Measurements from ENCODE around the gene CRYM.

Gene CRYM

DNA sequence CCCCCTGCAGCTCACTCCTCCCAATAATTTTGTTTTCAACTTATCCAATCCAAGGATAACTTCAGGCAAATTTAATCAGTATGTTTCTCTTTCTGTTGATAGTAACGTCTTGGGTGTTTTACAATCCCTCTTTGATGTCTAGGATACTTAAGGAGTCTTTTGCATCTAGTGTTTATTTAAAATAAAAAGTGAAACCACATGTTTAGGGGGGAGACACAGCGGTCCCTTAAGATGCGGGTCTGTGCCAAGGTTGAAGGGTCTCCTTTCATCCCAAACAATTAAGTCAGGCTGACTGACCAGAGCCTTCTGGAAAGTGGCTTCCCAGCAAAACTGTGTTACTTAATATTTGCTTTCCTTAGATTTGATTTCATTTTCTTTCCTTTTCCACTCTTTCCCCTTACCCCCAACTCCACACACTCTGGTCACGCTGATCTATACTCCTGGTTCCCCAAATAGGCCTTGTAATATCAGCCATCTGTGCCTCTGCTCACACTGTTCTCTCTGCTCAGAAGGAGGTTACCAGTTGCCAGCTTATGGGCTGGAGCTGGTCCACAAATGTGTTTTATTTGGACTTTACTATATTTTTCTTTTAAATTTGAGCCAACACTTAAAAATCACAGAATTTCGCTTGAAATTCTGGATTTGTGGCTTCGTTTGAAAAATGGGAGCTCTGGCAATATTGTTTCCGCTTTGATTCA lies 33.4 kb downstream of the CRYM start:
- Histone ChIP-seq H3K4me3 (ENCODE audit: low read depth, low read length) (no peak overlapping the region), H3K9me3 (ENCODE audit: control insufficient read depth, insufficient read depth, low read depth, low read length) (no peaks in the 10 kb centered on the region), H3K36me3 (ENCODE audit: control insufficient read depth in 2 of 2, insufficient read depth in 1 of 2, low read length in 2 of 2) (no peaks in the 10 kb centered on the region), H3K4me1 (ENCODE audit: control insufficient read depth, insufficient read depth, low read length) (no peaks in the 10 kb centered on the region), H3K27ac (ENCODE audit: extremely low read depth, low read depth, low read length) (no peak overlapping the region)
- ChIA-PET CTCF (interaction anchor here (0.6 kb wide), 1 partner anchor 857 kb away, joined by 4 read pairs; no protein-coding TSS in a partner anchor), POLR2A (no interaction called here)
- no peak for TF ChIP-seq ZNF24 (tag by site-specific recombination; IDR thresholded peaks at IDR 0.05)

DNA sequence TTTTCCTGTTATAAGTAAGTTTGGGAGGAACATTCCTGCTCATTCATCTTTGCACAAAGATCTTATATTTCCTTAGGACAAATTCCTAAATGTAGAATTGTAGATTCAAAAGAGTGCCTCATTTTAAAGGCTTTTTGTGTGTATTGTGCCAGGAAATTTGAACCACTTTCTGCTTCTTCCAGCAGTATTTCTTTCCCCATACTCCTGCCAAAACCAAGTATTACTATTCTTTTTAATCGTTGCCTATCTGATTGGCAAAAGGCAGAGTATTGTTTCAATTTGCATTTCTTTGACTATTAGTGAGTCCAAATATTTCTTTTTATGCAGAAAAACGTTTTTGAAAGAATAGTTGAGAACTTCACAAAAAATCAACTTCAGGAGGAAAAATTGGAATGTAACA lies 35.3 kb downstream of the CRYM start:
- H3K9me3 ChIP-seq (ENCODE audit: control insufficient read depth, insufficient read depth, low read depth, low read length): no peaks in the 10 kb centered on the region
- H3K4me1 ChIP-seq (ENCODE audit: control insufficient read depth, insufficient read depth, low read length): no peaks in the 10 kb centered on the region
- ChIA-PET POLR2A (no interaction called here), CTCF (interaction anchor here (0.6 to 0.7 kb wide), 3 partner anchors 46 to 1394 kb away, joined by 3 to 4 read pairs (median 3); no protein-coding TSS in a partner anchor)
- no peaks in the 10 kb centered on the region for H3K36me3 ChIP-seq (ENCODE audit: control insufficient read depth in 2 of 2, insufficient read depth in 1 of 2, low read length in 2 of 2)
- no peak overlapping the region for H3K27ac ChIP-seq (ENCODE audit: extremely low read depth, low read depth, low read length)
- TF ChIP-seq BCL11A (tag by site-specific recombination; IDR thresholded peaks at IDR 0.05; ENCODE audit: low read depth): no peak
- TF ChIP-seq, protein P1, sequence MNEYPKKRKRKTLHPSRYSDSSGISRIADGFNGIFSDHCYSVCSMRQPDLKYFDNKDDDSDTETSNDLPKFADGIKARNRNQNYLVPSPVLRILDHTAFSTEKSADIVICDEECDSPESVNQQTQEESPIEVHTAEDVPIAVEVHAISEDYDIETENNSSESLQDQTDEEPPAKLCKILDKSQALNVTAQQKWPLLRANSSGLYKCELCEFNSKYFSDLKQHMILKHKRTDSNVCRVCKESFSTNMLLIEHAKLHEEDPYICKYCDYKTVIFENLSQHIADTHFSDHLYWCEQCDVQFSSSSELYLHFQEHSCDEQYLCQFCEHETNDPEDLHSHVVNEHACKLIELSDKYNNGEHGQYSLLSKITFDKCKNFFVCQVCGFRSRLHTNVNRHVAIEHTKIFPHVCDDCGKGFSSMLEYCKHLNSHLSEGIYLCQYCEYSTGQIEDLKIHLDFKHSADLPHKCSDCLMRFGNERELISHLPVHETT (tag by site-specific recombination; IDR thresholded peaks at IDR 0.05): no peak
- TF ChIP-seq PRDM1 (tag by site-specific recombination; IDR thresholded peaks at IDR 0.05): no peak
- TF ChIP-seq, protein P2, sequence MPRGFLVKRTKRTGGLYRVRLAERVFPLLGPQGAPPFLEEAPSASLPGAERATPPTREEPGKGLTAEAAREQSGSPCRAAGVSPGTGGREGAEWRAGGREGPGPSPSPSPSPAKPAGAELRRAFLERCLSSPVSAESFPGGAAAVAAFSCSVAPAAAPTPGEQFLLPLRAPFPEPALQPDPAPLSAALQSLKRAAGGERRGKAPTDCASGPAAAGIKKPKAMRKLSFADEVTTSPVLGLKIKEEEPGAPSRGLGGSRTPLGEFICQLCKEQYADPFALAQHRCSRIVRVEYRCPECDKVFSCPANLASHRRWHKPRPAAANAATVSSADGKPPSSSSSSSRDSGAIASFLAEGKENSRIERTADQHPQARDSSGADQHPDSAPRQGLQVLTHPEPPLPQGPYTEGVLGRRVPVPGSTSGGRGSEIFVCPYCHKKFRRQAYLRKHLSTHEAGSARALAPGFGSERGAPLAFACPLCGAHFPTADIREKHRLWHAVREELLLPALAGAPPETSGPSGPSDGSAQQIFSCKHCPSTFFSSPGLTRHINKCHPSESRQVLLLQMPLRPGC (tag by site-specific recombination; IDR thresholded peaks at IDR 0.05): no peak
- no peak for TF ChIP-seq ZNF830 (tag by site-specific recombination; IDR thresholded peaks at IDR 0.05; ENCODE audit: low read depth)
- TF ChIP-seq ZEB2 (tag by site-specific recombination; IDR thresholded peaks at IDR 0.05): no peak
- TF ChIP-seq ZFP41 (tag by site-specific recombination; IDR thresholded peaks at IDR 0.05; ENCODE audit: borderline replicate concordance): no peak
- TF ChIP-seq ZNF155 (tag by site-specific recombination; IDR thresholded peaks at IDR 0.05): no peak
- TF ChIP-seq ZFP69B (tag by site-specific recombination; IDR thresholded peaks at IDR 0.05): no peak
- no peak for TF ChIP-seq ZNF157 (tag by site-specific recombination; IDR thresholded peaks at IDR 0.05)
- no peak for TF ChIP-seq ZNF664 (tag by site-specific recombination; IDR thresholded peaks at IDR 0.05)
- TF ChIP-seq ZNF335 (tag by site-specific recombination; conservative IDR thresholded peaks at IDR 0.05): no peak
- no peak for TF ChIP-seq ZNF394 (tag by site-specific recombination; IDR thresholded peaks at IDR 0.05; ENCODE audit: borderline replicate concordance)
- no peak for TF ChIP-seq ZNF169 (tag by site-specific recombination; IDR thresholded peaks at IDR 0.05)
- TF ChIP-seq, protein P3, sequence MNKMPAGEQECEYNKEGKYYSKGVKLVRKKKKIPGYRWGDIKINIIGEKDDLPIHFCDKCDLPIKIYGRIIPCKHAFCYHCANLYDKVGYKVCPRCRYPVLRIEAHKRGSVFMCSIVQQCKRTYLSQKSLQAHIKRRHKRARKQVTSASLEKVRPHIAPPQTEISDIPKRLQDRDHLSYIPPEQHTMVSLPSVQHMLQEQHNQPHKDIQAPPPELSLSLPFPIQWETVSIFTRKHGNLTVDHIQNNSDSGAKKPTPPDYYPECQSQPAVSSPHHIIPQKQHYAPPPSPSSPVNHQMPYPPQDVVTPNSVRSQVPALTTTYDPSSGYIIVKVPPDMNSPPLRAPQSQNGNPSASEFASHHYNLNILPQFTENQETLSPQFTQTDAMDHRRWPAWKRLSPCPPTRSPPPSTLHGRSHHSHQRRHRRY (tag by site-specific recombination; IDR thresholded peaks at IDR 0.05): no peak
- TF ChIP-seq ZNF658 (tag by site-specific recombination; IDR thresholded peaks at IDR 0.05): no peak
- TF ChIP-seq ZNF239 (tag by site-specific recombination; IDR thresholded peaks at IDR 0.05): no peak
- no peak for TF ChIP-seq OVOL3 (tag by site-specific recombination; IDR thresholded peaks at IDR 0.05)
- no peak for TF ChIP-seq HOXC10 (CRISPR knock-in tag; IDR thresholded peaks at IDR 0.05)
- no peak overlapping the region for H3K4me3 ChIP-seq (ENCODE audit: low read depth, low read length)
